Mucosa of gallbladder (tissue), 1 donor: ENCODE data around the gene ACBD7. TPM values are rescaled to one million over a fixed set of nuclear protein-coding genes. Genes with fewer than 3 reads are reported as not detected.

Source experiments
- total RNA-seq: library from RNA; stranded (reverse); gene quantifications from one replicate; pipeline ENCODE4 v1.2.1, GENCODE V29; 2021
- donor health status: DM: no; HTN: no; CAD: no.

Gene ACBD7
- total RNA-seq, 1 donor from 2014 or later = 0.40 TPM

Other genes starting within 250 kb of the ACBD7 start
- 5.9 TPM for gene SUV39H2, start 209.9 kb downstream of the ACBD7 start, total RNA-seq
- 12.0 TPM for gene DCLRE1C, start 134.7 kb downstream of the ACBD7 start, total RNA-seq
- not detected for gene MEIG1, start 129.4 kb downstream of the ACBD7 start, total RNA-seq
- gene OLAH, start 44.8 kb downstream of the ACBD7 start, total RNA-seq = not detected
- 15.4 TPM for gene RPP38, start 8.6 kb upstream of the ACBD7 start, total RNA-seq
- gene NMT2, start 79.9 kb upstream of the ACBD7 start, total RNA-seq = 23.3 TPM